ENCODE data around the gene USP21. TPM values are rescaled to one million over a fixed set of nuclear protein-coding genes. Genes with fewer than 3 reads are reported as not detected.

USP21 gene
- total and polyA plus RNA-seq, 9 of the 15 experiments (the other 6 are each of a cell fraction or from before 2014, with no cell fraction given), result 4.9 to 52.4 (median 21.6) TPM

- TF ChIP-seq ZBTB2 (IDR thresholded peaks at IDR 0.05) (no peak), ZNF277 (CRISPR knock-in tag; IDR thresholded peaks at IDR 0.05; ENCODE audit: borderline replicate concordance) (no peak), KDM5B (IDR thresholded peaks at IDR 0.05; ENCODE audit: insufficient replicate concordance, low read depth, low read length) (no peak), LEF1 (IDR thresholded peaks at IDR 0.05) (no peak), TARDBP (IDR thresholded peaks at IDR 0.05) (no peak), TGIF2 (CRISPR knock-in tag; IDR thresholded peaks at IDR 0.05) (no peak), NUFIP1 (IDR thresholded peaks at IDR 0.05; ENCODE audit: partially characterized antibody) (no peak), MIER1 (IDR thresholded peaks at IDR 0.05; ENCODE audit: low read depth) (no peak), RBM34 (IDR thresholded peaks at IDR 0.05; ENCODE audit: borderline replicate concordance, insufficient read depth, low read length) (no peak), ZBTB40 (IDR thresholded peaks at IDR 0.05) (no peak), ZBTB40 (CRISPR knock-in tag; IDR thresholded peaks at IDR 0.05) (no peak), FOXA1 (IDR thresholded peaks at IDR 0.05; ENCODE audit: borderline replicate concordance) (no peak), ASH1L (IDR thresholded peaks at IDR 0.05; ENCODE audit: borderline replicate concordance, low read depth, partially characterized antibody) (no peak), HMGXB4 (CRISPR knock-in tag; IDR thresholded peaks at IDR 0.05) (no peak)
Observed at GRCh38 chr1:161119092-161119903, 40.0 kb upstream of the USP21 start (continued).
